ENCODE data around the gene TNNC1.

Gene TNNC1

DNA sequence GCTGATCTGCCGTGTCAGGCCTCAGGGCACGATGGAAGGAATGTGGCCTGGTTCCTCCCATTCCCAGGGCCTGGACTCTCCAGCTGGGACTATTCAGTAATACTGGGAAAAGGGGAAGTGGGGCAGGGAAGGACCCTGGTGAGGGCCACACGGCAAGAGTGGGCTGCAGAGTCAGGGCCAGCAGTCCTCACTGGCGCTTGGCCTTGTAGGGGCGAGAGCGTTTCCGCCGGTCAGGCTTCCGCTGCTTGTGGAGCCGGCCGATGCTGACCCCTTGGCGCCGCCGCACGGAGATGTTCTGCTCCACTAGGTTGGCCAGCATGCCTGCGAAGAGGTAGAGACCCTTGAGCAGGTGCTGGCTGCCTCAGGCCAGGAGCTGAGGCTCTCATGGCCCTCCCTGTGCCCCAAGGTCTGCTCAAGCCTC lies 51.7 kb downstream of the TNNC1 start:
- no peak for TF ChIP-seq CTCF (IDR thresholded peaks at IDR 0.05; ENCODE audit: extremely low read depth, insufficient read depth, missing control alignments)
- DNase-seq (ENCODE audit: low spot score) = no peak
- in situ Hi-C loops (cut with MboI; ENCODE audit: low pct_unique_long_range_greater_than_20kb, low sequenced_read_pairs, unreplicated experiment) = no loop called here

- in situ Hi-C loops (cut with MboI; ENCODE audit: low pct_unique_long_range_greater_than_20kb, low sequenced_read_pairs, unreplicated experiment) = no loop called here
- TF ChIP-seq CTCF (IDR thresholded peaks at IDR 0.05; ENCODE audit: extremely low read depth, insufficient read depth, missing control alignments) = no peak
- DNase-seq (ENCODE audit: low spot score) = no peak
Observed at GRCh38 chr3:52401551-52401950, 52.3 kb downstream of the TNNC1 start.
